HepG2 (cell line): Measurements from ENCODE around the gene DTD2. TPM values are rescaled to one million over a fixed set of nuclear protein-coding genes. Genes with fewer than 3 reads are reported as not detected.

Experiments used
- BCL6 ChIP-seq: IDR thresholded peaks from 2 replicates; pipeline ENCODE4 v1.6.1; 2016; ENCODE audit warnings: missing genetic modification reagents, missing compliant biosample characterization
- CCDC6 ChIP-seq: sonication (generic); formaldehyde crosslinking; IDR thresholded peaks from 2 replicates; pipeline ENCODE4 v1.8.1; 2022; ENCODE audit warnings: mild to moderate bottlenecking, missing genetic modification reagents, moderate library complexity
- CHCHD3 ChIP-seq: sonication (generic); formaldehyde crosslinking; IDR thresholded peaks from 2 replicates; pipeline ENCODE4 v1.8.0; 2022; ENCODE audit warnings: mild to moderate bottlenecking, missing genetic modification reagents, moderate library complexity
- DNMT3B ChIP-seq: conservative IDR thresholded peaks from 2 replicates; pipeline ENCODE4 v1.6.1; 2016; ENCODE audit warnings: missing biosample characterization, control low read depth
- ELF1 ChIP-seq: sonication (generic); formaldehyde crosslinking; IDR thresholded peaks from 2 replicates; pipeline ENCODE4 v1.4.0; 2020; ENCODE audit warnings: missing genetic modification reagents
- HINFP ChIP-seq: sonication (generic); formaldehyde crosslinking; IDR thresholded peaks from 2 replicates; pipeline ENCODE4 v1.4.0; 2020; ENCODE audit warnings: low read depth, mild to moderate bottlenecking, missing genetic modification reagents
- MAFK ChIP-seq, 2 experiments: IDR thresholded peaks in 1 of 2; conservative IDR thresholded peaks in 1 of 2; 2 replicates each; pipeline ENCODE4 v1.6.1; 2011; ENCODE audit warnings: improper control_type of control experiment in 2 of 2, low read length in 2 of 2
- ZBTB34 ChIP-seq: sonication (generic); formaldehyde crosslinking; IDR thresholded peaks from 2 replicates; pipeline ENCODE4 v1.8.0; 2022; ENCODE audit warnings: mild to moderate bottlenecking, missing genetic modification reagents
- ZNF20 ChIP-seq: sonication (generic); formaldehyde crosslinking; IDR thresholded peaks from 2 replicates; pipeline ENCODE4 v1.4.0; 2020; ENCODE audit warnings: mild to moderate bottlenecking, moderate library complexity, missing genetic modification reagents
- ZNF24 ChIP-seq: fragments of 450-650 bp; IDR thresholded peaks from 2 replicates; pipeline ENCODE4 v1.6.1; 2017; ENCODE audit warnings: antibody characterized with exemption, mild to moderate bottlenecking
- ZNF260 ChIP-seq: sonication (generic); formaldehyde crosslinking; IDR thresholded peaks from 2 replicates; pipeline ENCODE4 v1.4.0; 2020; ENCODE audit warnings: missing genetic modification reagents, low read depth, mild to moderate bottlenecking, borderline replicate concordance
- ZNF564 ChIP-seq: sonication (generic); formaldehyde crosslinking; IDR thresholded peaks from 2 replicates; pipeline ENCODE4 v1.8.1; 2023; ENCODE audit warnings: mild to moderate bottlenecking, missing genetic modification reagents
- ZNF674 ChIP-seq: sonication (generic); formaldehyde crosslinking; IDR thresholded peaks from 2 replicates; pipeline ENCODE4 v1.5.0; 2020; ENCODE audit warnings: low read depth, mild to moderate bottlenecking, missing genetic modification reagents
- ZNF678 ChIP-seq: sonication (generic); formaldehyde crosslinking; IDR thresholded peaks from 2 replicates; pipeline ENCODE4 v1.4.0; 2020; ENCODE audit warnings: mild to moderate bottlenecking, missing genetic modification reagents
- ZSCAN12 ChIP-seq: sonication (generic); formaldehyde crosslinking; IDR thresholded peaks from 2 replicates; pipeline ENCODE4 v1.9.0; 2021; ENCODE audit warnings: mild to moderate bottlenecking, missing genetic modification reagents
- polyA plus RNA-seq, 8 experiments: library from polyadenylated mRNA; depleted of rRNA in 3 of 8; stranded (reverse) in 7 of 8; unstranded in 1 of 8; fragments of >200 nt; fragmentation: Illumina TruSeq in 4 of 8; extraction: Trizol in 4 of 8; gene quantifications; 2 replicates each; pipeline versions ENCODE4 v1.2.1 to v1.2.3, GENCODE V29; 2011 to 2016; ENCODE audit warnings: low read depth in 4 of 8, missing spikeins in 1 of 8, mixed read lengths in 1 of 8; ENCODE audit not compliant: insufficient read depth in 1 of 8
- total RNA-seq, 5 experiments: library from RNA; depleted of rRNA; stranded (reverse); fragments of >200 nt; fragmentation: Illumina TruSeq; extraction: Trizol; gene quantifications; 2 replicates each; pipeline ENCODE4 v1.2.3, GENCODE V29; 2016; ENCODE audit warnings: low read depth in 1 of 5
- TF ChIP-seq, protein P1 (sequence below): sonication (generic); formaldehyde crosslinking; IDR thresholded peaks from 2 replicates; pipeline ENCODE4 v1.4.0; 2020; ENCODE audit warnings: missing genetic modification reagents
- TF ChIP-seq, protein P2 (sequence below): sonication (generic); formaldehyde crosslinking; IDR thresholded peaks from 2 replicates; pipeline ENCODE4 v1.5.0; 2020; ENCODE audit warnings: mild to moderate bottlenecking, missing genetic modification reagents, borderline replicate concordance

DTD2 gene
- total and polyA plus RNA-seq, 2 of the 13 experiments (the other 11 are each of a cell fraction or from before 2014, with no cell fraction given) = 22.3 to 49.8 TPM

- TF ChIP-seq HINFP (CRISPR knock-in tag) = no peak
- TF ChIP-seq ELF1 (CRISPR knock-in tag) = no peak
- no peak for TF ChIP-seq ZNF674 (CRISPR knock-in tag)
- no peak for TF ChIP-seq ZNF564
- TF ChIP-seq, protein P1, sequence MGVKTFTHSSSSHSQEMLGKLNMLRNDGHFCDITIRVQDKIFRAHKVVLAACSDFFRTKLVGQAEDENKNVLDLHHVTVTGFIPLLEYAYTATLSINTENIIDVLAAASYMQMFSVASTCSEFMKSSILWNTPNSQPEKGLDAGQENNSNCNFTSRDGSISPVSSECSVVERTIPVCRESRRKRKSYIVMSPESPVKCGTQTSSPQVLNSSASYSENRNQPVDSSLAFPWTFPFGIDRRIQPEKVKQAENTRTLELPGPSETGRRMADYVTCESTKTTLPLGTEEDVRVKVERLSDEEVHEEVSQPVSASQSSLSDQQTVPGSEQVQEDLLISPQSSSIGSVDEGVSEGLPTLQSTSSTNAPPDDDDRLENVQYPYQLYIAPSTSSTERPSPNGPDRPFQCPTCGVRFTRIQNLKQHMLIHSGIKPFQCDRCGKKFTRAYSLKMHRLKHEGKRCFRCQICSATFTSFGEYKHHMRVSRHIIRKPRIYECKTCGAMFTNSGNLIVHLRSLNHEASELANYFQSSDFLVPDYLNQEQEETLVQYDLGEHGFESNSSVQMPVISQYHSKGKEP (CRISPR knock-in tag) = no peak
- 0 out of 2 replicates have a peak, but pooled peaks have one; percentile 42 for TF ChIP-seq ZSCAN12
- TF ChIP-seq, protein P2, sequence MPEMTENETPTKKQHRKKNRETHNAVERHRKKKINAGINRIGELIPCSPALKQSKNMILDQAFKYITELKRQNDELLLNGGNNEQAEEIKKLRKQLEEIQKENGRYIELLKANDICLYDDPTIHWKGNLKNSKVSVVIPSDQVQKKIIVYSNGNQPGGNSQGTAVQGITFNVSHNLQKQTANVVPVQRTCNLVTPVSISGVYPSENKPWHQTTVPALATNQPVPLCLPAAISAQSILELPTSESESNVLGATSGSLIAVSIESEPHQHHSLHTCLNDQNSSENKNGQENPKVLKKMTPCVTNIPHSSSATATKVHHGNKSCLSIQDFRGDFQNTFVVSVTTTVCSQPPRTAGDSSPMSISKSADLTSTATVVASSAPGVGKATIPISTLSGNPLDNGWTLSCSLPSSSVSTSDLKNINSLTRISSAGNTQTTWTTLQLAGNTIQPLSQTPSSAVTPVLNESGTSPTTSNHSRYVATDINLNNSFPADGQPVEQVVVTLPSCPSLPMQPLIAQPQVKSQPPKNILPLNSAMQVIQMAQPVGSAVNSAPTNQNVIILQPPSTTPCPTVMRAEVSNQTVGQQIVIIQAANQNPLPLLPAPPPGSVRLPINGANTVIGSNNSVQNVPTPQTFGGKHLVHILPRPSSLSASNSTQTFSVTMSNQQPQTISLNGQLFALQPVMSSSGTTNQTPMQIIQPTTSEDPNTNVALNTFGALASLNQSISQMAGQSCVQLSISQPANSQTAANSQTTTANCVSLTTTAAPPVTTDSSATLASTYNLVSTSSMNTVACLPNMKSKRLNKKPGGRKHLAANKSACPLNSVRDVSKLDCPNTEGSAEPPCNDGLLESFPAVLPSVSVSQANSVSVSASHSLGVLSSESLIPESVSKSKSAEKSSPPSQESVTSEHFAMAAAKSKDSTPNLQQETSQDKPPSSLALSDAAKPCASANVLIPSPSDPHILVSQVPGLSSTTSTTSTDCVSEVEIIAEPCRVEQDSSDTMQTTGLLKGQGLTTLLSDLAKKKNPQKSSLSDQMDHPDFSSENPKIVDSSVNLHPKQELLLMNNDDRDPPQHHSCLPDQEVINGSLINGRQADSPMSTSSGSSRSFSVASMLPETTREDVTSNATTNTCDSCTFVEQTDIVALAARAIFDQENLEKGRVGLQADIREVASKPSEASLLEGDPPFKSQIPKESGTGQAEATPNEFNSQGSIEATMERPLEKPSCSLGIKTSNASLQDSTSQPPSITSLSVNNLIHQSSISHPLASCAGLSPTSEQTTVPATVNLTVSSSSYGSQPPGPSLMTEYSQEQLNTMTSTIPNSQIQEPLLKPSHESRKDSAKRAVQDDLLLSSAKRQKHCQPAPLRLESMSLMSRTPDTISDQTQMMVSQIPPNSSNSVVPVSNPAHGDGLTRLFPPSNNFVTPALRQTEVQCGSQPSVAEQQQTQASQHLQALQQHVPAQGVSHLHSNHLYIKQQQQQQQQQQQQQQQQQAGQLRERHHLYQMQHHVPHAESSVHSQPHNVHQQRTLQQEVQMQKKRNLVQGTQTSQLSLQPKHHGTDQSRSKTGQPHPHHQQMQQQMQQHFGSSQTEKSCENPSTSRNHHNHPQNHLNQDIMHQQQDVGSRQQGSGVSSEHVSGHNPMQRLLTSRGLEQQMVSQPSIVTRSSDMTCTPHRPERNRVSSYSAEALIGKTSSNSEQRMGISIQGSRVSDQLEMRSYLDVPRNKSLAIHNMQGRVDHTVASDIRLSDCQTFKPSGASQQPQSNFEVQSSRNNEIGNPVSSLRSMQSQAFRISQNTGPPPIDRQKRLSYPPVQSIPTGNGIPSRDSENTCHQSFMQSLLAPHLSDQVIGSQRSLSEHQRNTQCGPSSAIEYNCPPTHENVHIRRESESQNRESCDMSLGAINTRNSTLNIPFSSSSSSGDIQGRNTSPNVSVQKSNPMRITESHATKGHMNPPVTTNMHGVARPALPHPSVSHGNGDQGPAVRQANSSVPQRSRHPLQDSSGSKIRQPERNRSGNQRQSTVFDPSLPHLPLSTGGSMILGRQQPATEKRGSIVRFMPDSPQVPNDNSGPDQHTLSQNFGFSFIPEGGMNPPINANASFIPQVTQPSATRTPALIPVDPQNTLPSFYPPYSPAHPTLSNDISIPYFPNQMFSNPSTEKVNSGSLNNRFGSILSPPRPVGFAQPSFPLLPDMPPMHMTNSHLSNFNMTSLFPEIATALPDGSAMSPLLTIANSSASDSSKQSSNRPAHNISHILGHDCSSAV (CRISPR knock-in tag) = no peak
- TF ChIP-seq DNMT3B (CRISPR knock-in tag) = no peak
- TF ChIP-seq ZNF20 (CRISPR knock-in tag) = peak; percentile 92; the same call in 1 of the 2 replicates
- TF ChIP-seq ZBTB34 (CRISPR knock-in tag) = no peak
- no peak for TF ChIP-seq MAFK (conservative IDR thresholded peaks at IDR 0.05 in 1 of 2, IDR thresholded peaks at IDR 0.05 in 1 of 2; ENCODE audit: low read length in 2 of 2)
- no peak for TF ChIP-seq CHCHD3
- 0 out of 2 replicates have a peak, but pooled peaks have one; percentile 46 for TF ChIP-seq ZNF24
- TF ChIP-seq CCDC6 (CRISPR knock-in tag) = no peak
- peak; percentile 91 for TF ChIP-seq BCL6 (CRISPR knock-in tag)
- no peak for TF ChIP-seq ZNF678 (CRISPR knock-in tag)
- no peak for TF ChIP-seq ZNF260 (CRISPR knock-in tag)
Observed at GRCh38 chr14:31419179-31419966, 37.9 kb downstream of the DTD2 start (continued).
